Naive thymus-derived CD4-positive, alpha-beta T cell (primary cell): Measurements from ENCODE around the gene CT55. TPM values are rescaled to one million over a fixed set of nuclear protein-coding genes. Genes with fewer than 3 reads are reported as not detected.

ENCODE experiments used
- ATAC-seq: fragments of 150-1000 bp; cut with Tn5 transposase; 2 replicates; pipeline ENCODE4 v1.10.0; 2021; ENCODE audit warnings: mild to moderate bottlenecking, moderate library complexity
- CTCF ChIA-PET: fragments of 350-600 bp; sonication (Branson Sonifier 250); formaldehyde crosslinking; loops from one replicate; lab custom pipeline; 2021; ENCODE audit warnings: antibody characterized with exemption; lab: Charles Lee
- POLR2A ChIA-PET: fragments of 350-600 bp; sonication (Branson Sonifier 250); formaldehyde crosslinking; loops from one replicate; lab custom pipeline; 2021; ENCODE audit warnings: antibody characterized with exemption, inconsistent platforms; lab: Charles Lee
- DNase-seq, 9 donors: peaks; one replicate each; pipeline versions ENCODE4 v3.0.0 to v3.0.0-alpha.2; 2020 to 2022; ENCODE audit warnings: mixed read lengths in 1 of 9
- H3K27ac ChIP-seq: one replicate; pipeline ENCODE4 v1.7.0; 2013; ENCODE audit warnings: mild to moderate bottlenecking, low read depth, low read length, moderate library complexity
- H3K27me3 ChIP-seq, 2 donors: one replicate each; pipeline ENCODE4 v1.7.0; 2013; ENCODE audit warnings: low read length in 2 of 2, mild to moderate bottlenecking in 2 of 2, moderate library complexity in 2 of 2; ENCODE audit not compliant: control insufficient read depth in 2 of 2, insufficient read depth in 2 of 2
- H3K36me3 ChIP-seq, 3 experiments: 1 replicate in 2 of 3; 2 replicates in 1 of 3; pipeline ENCODE4 v1.7.0; 2013; ENCODE audit warnings: low read length in 3 of 3, mild to moderate bottlenecking in 3 of 3, moderate library complexity in 1 of 3; ENCODE audit not compliant: insufficient read depth in 3 of 3, control insufficient read depth in 2 of 3
- H3K4me1 ChIP-seq, 2 donors: one replicate each; pipeline ENCODE4 v1.7.0; 2013; ENCODE audit warnings: low read length in 2 of 2, mild to moderate bottlenecking in 2 of 2, moderate library complexity in 1 of 2; ENCODE audit not compliant: control insufficient read depth in 2 of 2, insufficient read depth in 2 of 2
- H3K4me3 ChIP-seq: 2 replicates; pipeline ENCODE4 v1.7.0; 2013; ENCODE audit warnings: mild to moderate bottlenecking, low read length
- H3K9me3 ChIP-seq, 3 experiments: 1 replicate in 2 of 3; 2 replicates in 1 of 3; pipeline ENCODE4 v1.7.0; 2013; ENCODE audit warnings: low read length in 3 of 3; ENCODE audit not compliant: control insufficient read depth in 2 of 3
- H3K27ac Mint-ChIP-seq, 9 donors: one replicate each; pipeline ENCODE4 v1.8.0; 2020 to 2022; ENCODE audit warnings: mixed read lengths in 9 of 9, mild to moderate bottlenecking in 8 of 9, moderate library complexity in 5 of 9, inconsistent platforms in 2 of 9
- H3K27me3 Mint-ChIP-seq, 5 donors: one replicate each; pipeline ENCODE4 v1.8.0; 2021 to 2022; ENCODE audit warnings: mixed read lengths in 5 of 5, mild to moderate bottlenecking in 1 of 5
- H3K36me3 Mint-ChIP-seq, 5 donors: one replicate each; pipeline ENCODE4 v1.8.0; 2020 to 2022; ENCODE audit warnings: mixed read lengths in 5 of 5, mild to moderate bottlenecking in 3 of 5, inconsistent platforms in 1 of 5
- H3K4me1 Mint-ChIP-seq, 7 donors: one replicate each; pipeline ENCODE4 v1.8.0; 2020 to 2022; ENCODE audit warnings: mixed read lengths in 7 of 7, mild to moderate bottlenecking in 3 of 7, inconsistent platforms in 1 of 7
- H3K4me3 Mint-ChIP-seq, 10 donors: one replicate each; pipeline ENCODE4 v1.8.0; 2020 to 2022; ENCODE audit warnings: mild to moderate bottlenecking in 10 of 10, mixed read lengths in 10 of 10, moderate library complexity in 6 of 10, inconsistent platforms in 2 of 10
- H3K9me3 Mint-ChIP-seq, 11 donors: one replicate each; pipeline ENCODE4 v1.8.0; 2020 to 2022; ENCODE audit warnings: mixed read lengths in 11 of 11, mild to moderate bottlenecking in 4 of 11, inconsistent platforms in 1 of 11, moderate library complexity in 1 of 11
- intact Hi-C, 2 donors: fragments of 100-400 bp; cut with micrococcal nuclease; formaldehyde crosslinking; loops; one replicate each; pipeline ENCODE4 v1.15.1; 2023
- polyA plus RNA-seq, 2 donors: library from polyadenylated mRNA; unstranded; fragments of 300-500 nt; fragmentation: Illumina TruSeq; gene quantifications; one replicate each; pipeline ENCODE4 v1.2.3, GENCODE V29; 2021
- total RNA-seq, 6 experiments: library from RNA in 5 of 6; stranded (reverse) in 5 of 6; gene quantifications; 1 replicate in 5 of 6; 2 replicates in 1 of 6; pipeline ENCODE4 v1.2.3 and lab custom pipeline; 2021 to 2026

Gene CT55
- total and polyA plus RNA-seq, 7 experiments from 2014 or later: not detected

DNA sequence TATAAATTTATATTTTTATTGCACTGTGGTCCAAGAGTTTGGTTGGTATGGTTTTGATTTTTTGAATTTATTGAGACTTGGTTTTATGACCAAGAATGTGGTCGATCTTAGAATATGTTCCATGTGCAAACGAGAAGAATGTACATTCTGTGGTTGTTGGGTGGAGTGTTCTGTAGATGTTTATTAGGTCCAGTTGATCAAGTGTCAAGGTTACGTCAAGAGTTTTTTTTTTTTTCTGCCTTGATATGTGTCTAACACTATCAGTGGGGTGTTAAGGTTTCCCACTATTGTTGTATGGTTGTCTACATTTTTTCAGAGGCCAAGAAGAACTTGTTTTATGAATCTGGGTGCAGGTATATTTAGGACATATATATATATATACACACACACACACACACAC is 61.6 kb downstream of the CT55 start:
- Histone ChIP-seq H3K27me3 (peaks cover 0 to 4% of the 10 kb centered on the region in 2 donors), H3K4me1 (no peaks in the 10 kb centered on the region), H3K27ac (no peak overlapping the region), H3K36me3 (no peaks in the 10 kb centered on the region), H3K9me3 (no peaks in the 10 kb centered on the region), H3K4me3 (no peak overlapping the region)
- Mint-ChIP-seq H3K4me1 (peaks cover 0 to 7% (median 0%) of the 10 kb centered on the region in 7 donors), H3K9me3 (no peaks in the 10 kb centered on the region), H3K27ac (no peak overlapping the region), H3K27me3 (peaks cover 5 to 43% (median 25%) of the 10 kb centered on the region in 5 donors), H3K36me3 (no peaks in the 10 kb centered on the region), H3K4me3 (no peak overlapping the region)
- ATAC-seq (no peak), DNase-seq (no peak)
- ChIA-PET POLR2A (no interaction called here), CTCF (no interaction called here)
- intact Hi-C loops: no loop called here

Other genes starting within 250 kb of the CT55 start
- gene SMIM10, start 180.4 kb downstream of the CT55 start, total RNA-seq: not detected
- gene SMIM10, start 180.4 kb downstream of the CT55 start, polyA plus RNA-seq: not detected
- under 1 TPM in 4 of 5 experiments, not detected in 1; 0.27 to 0.60 (median 0.36) TPM for gene RTL8B, start 148.9 kb downstream of the CT55 start, total RNA-seq
- gene RTL8B, start 148.9 kb downstream of the CT55 start, polyA plus RNA-seq: under 1 TPM in 1 of 2 donors, not detected in 1; 0.15 TPM
- 10 to 100 TPM; 10.2 to 26.6 (median 21.8) TPM for gene RTL8C, start 139.0 kb downstream of the CT55 start, total RNA-seq
- 10 to 100 TPM; 24.2 to 27.1 TPM for gene RTL8C, start 139.0 kb downstream of the CT55 start, polyA plus RNA-seq
- 10 to 100 TPM in 3 of 5 experiments, 1 to 10 TPM in 2; 6.7 to 17.9 (median 16.5) TPM for gene RTL8A, start 119.3 kb downstream of the CT55 start, total RNA-seq
- 10 to 100 TPM; 20.7 to 31.7 TPM for gene RTL8A, start 119.3 kb downstream of the CT55 start, polyA plus RNA-seq
- 1 to 10 TPM in 1 of 5 experiments, under 1 TPM in 3, not detected in 1; 0.74 to 1.0 (median 0.78) TPM for gene SMIM10L2B, start 72.7 kb downstream of the CT55 start, total RNA-seq
- gene SMIM10L2B, start 72.7 kb downstream of the CT55 start, polyA plus RNA-seq: under 1 TPM; 0.30 to 0.48 TPM
- not detected for gene ETDB, start 50.9 kb downstream of the CT55 start, total RNA-seq
- not detected for gene ETDB, start 50.9 kb downstream of the CT55 start, polyA plus RNA-seq
- not detected for gene ETDA, start 80.7 kb upstream of the CT55 start, total RNA-seq
- gene ETDA, start 80.7 kb upstream of the CT55 start, polyA plus RNA-seq: not detected
- not detected for gene ETDC, start 138.1 kb upstream of the CT55 start, total RNA-seq
- gene ETDC, start 138.1 kb upstream of the CT55 start, polyA plus RNA-seq: not detected
- gene ZNF75D, start 172.7 kb upstream of the CT55 start, total RNA-seq: 10 to 100 TPM in 3 of 5 experiments, 1 to 10 TPM in 2; 9.7 to 19.7 (median 18.1) TPM
- 10 to 100 TPM in 1 of 2 donors, 1 to 10 TPM in 1; 7.3 to 11.4 TPM for gene ZNF75D, start 172.7 kb upstream of the CT55 start, polyA plus RNA-seq
- gene ZNF449, start 173.4 kb upstream of the CT55 start, total RNA-seq: 1 to 10 TPM; 2.4 to 8.7 (median 4.7) TPM
- gene ZNF449, start 173.4 kb upstream of the CT55 start, polyA plus RNA-seq: 1 to 10 TPM; 1.1 to 2.2 TPM